ENCODE results near the gene ARL6IP6. TPM values are rescaled to one million over a fixed set of nuclear protein-coding genes. Genes with fewer than 3 reads are reported as not detected.
A peak's percentile ranks its signal among the peaks of the same experiment; 100 is the strongest.

ARL6IP6 gene
- total and polyA plus RNA-seq, 2 of the 13 experiments (the other 11 are each of a cell fraction or from before 2014, with no cell fraction given), result 45.0 to 65.9 TPM

DNA sequence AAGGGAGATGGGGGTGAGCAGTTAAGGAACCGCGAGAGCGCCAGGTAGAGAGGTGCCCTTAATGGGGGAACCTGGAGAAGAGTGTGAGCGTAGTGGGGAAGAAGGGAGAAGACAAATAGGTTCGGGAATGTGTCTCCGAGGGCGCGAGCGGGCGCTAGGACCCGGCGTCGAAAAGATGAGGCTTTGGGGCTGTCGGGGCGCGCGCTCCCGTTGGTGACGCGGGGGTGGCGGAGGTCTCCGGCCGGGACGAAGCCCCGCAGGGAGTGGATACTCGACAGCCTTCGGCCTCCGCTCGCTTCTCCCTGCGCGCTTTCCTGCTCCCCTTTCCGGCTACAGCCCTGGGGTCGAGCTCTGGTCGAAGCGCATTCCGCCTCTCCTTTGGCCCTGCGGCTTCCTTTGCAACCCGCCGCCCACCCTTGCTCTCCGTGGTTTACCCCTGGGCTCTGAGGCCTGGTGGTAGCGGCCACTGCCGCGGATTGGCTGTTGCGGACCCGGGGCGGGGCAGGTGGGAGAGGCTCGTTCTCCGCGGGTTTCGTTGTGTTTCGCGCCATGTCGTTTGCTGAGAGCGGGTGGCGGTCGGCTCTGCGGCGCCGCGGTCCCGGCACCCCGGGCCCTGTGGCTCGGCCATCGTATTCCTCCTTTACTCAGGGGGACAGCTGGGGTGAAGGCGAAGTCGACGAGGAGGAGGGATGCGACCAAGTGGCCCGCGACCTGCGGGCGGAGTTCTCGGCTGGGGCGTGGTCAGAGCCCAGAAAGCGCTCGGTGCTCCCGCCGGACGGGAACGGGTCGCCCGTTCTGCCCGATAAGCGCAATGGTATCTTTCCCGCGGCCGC lies at the start of gene ARL6IP6 (continued):
- TF ChIP-seq, protein P1, sequence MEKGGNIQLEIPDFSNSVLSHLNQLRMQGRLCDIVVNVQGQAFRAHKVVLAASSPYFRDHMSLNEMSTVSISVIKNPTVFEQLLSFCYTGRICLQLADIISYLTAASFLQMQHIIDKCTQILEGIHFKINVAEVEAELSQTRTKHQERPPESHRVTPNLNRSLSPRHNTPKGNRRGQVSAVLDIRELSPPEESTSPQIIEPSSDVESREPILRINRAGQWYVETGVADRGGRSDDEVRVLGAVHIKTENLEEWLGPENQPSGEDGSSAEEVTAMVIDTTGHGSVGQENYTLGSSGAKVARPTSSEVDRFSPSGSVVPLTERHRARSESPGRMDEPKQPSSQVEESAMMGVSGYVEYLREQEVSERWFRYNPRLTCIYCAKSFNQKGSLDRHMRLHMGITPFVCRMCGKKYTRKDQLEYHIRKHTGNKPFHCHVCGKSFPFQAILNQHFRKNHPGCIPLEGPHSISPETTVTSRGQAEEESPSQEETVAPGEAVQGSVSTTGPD (CRISPR knock-in tag; IDR thresholded peaks at IDR 0.05), result 0 out of 2 replicates have a peak, but pooled peaks have one; percentile 64
- TF ChIP-seq HNRNPLL (IDR thresholded peaks at IDR 0.05; ENCODE audit: low read depth, low read length, poor library complexity, severe bottlenecking) (peak; percentile 83), LCORL (IDR thresholded peaks at IDR 0.05) (no peak), LCORL (CRISPR knock-in tag; IDR thresholded peaks at IDR 0.05) (peak; percentile 81), SMC3 (IDR thresholded peaks at IDR 0.05; ENCODE audit: low read length) (no peak), ZNF557 (CRISPR knock-in tag; IDR thresholded peaks at IDR 0.05) (peak; percentile 92), ZNF24 (IDR thresholded peaks at IDR 0.05) (no peak), ASH2L (IDR thresholded peaks at IDR 0.05; ENCODE audit: insufficient read length, low read depth, low read length) (peak; percentile 66), TAF1 (CRISPR knock-in tag; IDR thresholded peaks at IDR 0.05) (peak; percentile 93), SRSF9 (IDR thresholded peaks at IDR 0.05; ENCODE audit: borderline replicate concordance, insufficient read depth, low read depth, low read length, poor library complexity, severe bottlenecking) (no peak), ZNF230 (CRISPR knock-in tag; IDR thresholded peaks at IDR 0.05) (peak; percentile 64), FOSL2 (CRISPR knock-in tag; IDR thresholded peaks at IDR 0.05) (peak; percentile 34; the same call in 1 of the 2 replicates), BORCS8-MEF2B (CRISPR knock-in tag; IDR thresholded peaks at IDR 0.05) (peak; percentile 88; the same call in 1 of the 2 replicates), HNRNPL (IDR thresholded peaks at IDR 0.05; ENCODE audit: low read depth, low read length) (no peak; the same call in none of the 2 replicates), NFKB2 (CRISPR knock-in tag; IDR thresholded peaks at IDR 0.05; ENCODE audit: borderline replicate concordance) (peak; percentile 93), CCAR2 (optimal IDR thresholded peaks at IDR 0.05; ENCODE audit: low read depth, low read length) (no peak), ZMYM2 (CRISPR knock-in tag; IDR thresholded peaks at IDR 0.05) (no peak), ZNF274 (CRISPR knock-in tag; IDR thresholded peaks at IDR 0.05) (peak; percentile 91)
- TF ChIP-seq, protein P2, sequence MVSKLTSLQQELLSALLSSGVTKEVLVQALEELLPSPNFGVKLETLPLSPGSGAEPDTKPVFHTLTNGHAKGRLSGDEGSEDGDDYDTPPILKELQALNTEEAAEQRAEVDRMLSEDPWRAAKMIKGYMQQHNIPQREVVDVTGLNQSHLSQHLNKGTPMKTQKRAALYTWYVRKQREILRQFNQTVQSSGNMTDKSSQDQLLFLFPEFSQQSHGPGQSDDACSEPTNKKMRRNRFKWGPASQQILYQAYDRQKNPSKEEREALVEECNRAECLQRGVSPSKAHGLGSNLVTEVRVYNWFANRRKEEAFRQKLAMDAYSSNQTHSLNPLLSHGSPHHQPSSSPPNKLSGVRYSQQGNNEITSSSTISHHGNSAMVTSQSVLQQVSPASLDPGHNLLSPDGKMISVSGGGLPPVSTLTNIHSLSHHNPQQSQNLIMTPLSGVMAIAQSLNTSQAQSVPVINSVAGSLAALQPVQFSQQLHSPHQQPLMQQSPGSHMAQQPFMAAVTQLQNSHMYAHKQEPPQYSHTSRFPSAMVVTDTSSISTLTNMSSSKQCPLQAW (CRISPR knock-in tag; IDR thresholded peaks at IDR 0.05), result peak; percentile 62; the same call in 1 of the 2 replicates
- TF ChIP-seq, protein P3, sequence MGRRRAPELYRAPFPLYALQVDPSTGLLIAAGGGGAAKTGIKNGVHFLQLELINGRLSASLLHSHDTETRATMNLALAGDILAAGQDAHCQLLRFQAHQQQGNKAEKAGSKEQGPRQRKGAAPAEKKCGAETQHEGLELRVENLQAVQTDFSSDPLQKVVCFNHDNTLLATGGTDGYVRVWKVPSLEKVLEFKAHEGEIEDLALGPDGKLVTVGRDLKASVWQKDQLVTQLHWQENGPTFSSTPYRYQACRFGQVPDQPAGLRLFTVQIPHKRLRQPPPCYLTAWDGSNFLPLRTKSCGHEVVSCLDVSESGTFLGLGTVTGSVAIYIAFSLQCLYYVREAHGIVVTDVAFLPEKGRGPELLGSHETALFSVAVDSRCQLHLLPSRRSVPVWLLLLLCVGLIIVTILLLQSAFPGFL (CRISPR knock-in tag; IDR thresholded peaks at IDR 0.05), result 0 out of 2 replicates have a peak, but pooled peaks have one; percentile 18
- TF ChIP-seq, protein P4, sequence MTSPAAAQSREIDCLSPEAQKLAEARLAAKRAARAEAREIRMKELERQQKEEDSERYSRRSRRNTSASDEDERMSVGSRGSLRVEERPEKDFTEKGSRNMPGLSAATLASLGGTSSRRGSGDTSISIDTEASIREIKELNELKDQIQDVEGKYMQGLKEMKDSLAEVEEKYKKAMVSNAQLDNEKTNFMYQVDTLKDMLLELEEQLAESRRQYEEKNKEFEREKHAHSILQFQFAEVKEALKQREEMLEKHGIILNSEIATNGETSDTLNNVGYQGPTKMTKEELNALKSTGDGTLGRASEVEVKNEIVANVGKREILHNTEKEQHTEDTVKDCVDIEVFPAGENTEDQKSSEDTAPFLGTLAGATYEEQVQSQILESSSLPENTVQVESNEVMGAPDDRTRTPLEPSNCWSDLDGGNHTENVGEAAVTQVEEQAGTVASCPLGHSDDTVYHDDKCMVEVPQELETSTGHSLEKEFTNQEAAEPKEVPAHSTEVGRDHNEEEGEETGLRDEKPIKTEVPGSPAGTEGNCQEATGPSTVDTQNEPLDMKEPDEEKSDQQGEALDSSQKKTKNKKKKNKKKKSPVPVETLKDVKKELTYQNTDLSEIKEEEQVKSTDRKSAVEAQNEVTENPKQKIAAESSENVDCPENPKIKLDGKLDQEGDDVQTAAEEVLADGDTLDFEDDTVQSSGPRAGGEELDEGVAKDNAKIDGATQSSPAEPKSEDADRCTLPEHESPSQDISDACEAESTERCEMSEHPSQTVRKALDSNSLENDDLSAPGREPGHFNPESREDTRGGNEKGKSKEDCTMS (CRISPR knock-in tag; conservative IDR thresholded peaks at IDR 0.05), result no peak
